OCI-LY7 (cell line): ENCODE measurements around the gene FSD1L. TPM values are rescaled to one million over a fixed set of nuclear protein-coding genes. Genes with fewer than 3 reads are reported as not detected.

ENCODE experiments used
- BruUV-seq: library from RNA; stranded (reverse); fragments of 400-500 nt; replicated peaks from 2 replicates; lab custom pipeline; 2021; lab: Mats Ljungman, UMichigan
- CTCF ChIA-PET: fragments of 300-600 bp; sonication (Branson Sonifier 250); formaldehyde crosslinking; loops from one replicate; lab custom pipeline; 2022; ENCODE audit warnings: antibody characterized with exemption; ENCODE audit not compliant: unreplicated experiment; lab: Charles Lee
- POLR2A ChIA-PET: fragments of 300-600 bp; sonication (Branson Sonifier 250); formaldehyde crosslinking; loops from one replicate; lab custom pipeline; 2022; ENCODE audit warnings: antibody characterized with exemption; lab: Charles Lee
- DNase-seq: peaks from one replicate; pipeline ENCODE4 v3.0.0-alpha.2; 2015; ENCODE audit warnings: low spot score
- H2AFZ ChIP-seq: fragments of 200-600 bp; sonication (generic), shearing (Covaris generic); 2 replicates; pipeline ENCODE4 v1.6.1; 2014; ENCODE audit warnings: mild to moderate bottlenecking, antibody characterized with exemption, low read length, moderate library complexity
- H3K27ac ChIP-seq: fragments of 200-600 bp; sonication (generic); 2 replicates; pipeline ENCODE4 v1.5.1; 2014; ENCODE audit warnings: mixed run types, low read depth, mild to moderate bottlenecking, moderate library complexity, low read length, inconsistent platforms; ENCODE audit not compliant: poor library complexity, severe bottlenecking
- H3K36me3 ChIP-seq: fragments of 200-600 bp; sonication (generic); 2 replicates; pipeline ENCODE4 v1.6.1; 2014; ENCODE audit warnings: mild to moderate bottlenecking, antibody characterized with exemption, low read length, moderate library complexity, mixed read lengths; ENCODE audit not compliant: insufficient read depth
- H3K4me1 ChIP-seq: fragments of 200-600 bp; sonication (generic); 2 replicates; pipeline ENCODE4 v1.5.1; 2014; ENCODE audit warnings: mild to moderate bottlenecking, low read length; ENCODE audit not compliant: insufficient read depth, poor library complexity, severe bottlenecking
- H3K4me2 ChIP-seq: fragments of 200-600 bp; sonication (generic); 2 replicates; pipeline ENCODE4 v1.6.1; 2014; ENCODE audit warnings: mild to moderate bottlenecking, low read length
- H3K4me3 ChIP-seq: fragments of 200-600 bp; sonication (generic); 2 replicates; pipeline ENCODE4 v1.5.1; 2014; ENCODE audit warnings: mild to moderate bottlenecking, low read depth, low read length; ENCODE audit not compliant: poor library complexity, severe bottlenecking
- H3K79me2 ChIP-seq: fragments of 200-600 bp; sonication (generic); 2 replicates; pipeline ENCODE4 v1.6.1; 2016; ENCODE audit warnings: low read depth, mild to moderate bottlenecking, low read length, moderate library complexity, mixed read lengths; ENCODE audit not compliant: insufficient read depth
- H3K9me2 ChIP-seq: fragments of 200-600 bp; sonication (generic); 2 replicates; pipeline ENCODE4 v1.6.1; 2016; ENCODE audit warnings: mild to moderate bottlenecking, low read length, mixed read lengths; ENCODE audit not compliant: insufficient read depth
- H3K9me3 ChIP-seq: fragments of 200-600 bp; sonication (generic); 2 replicates; pipeline ENCODE4 v1.6.1; 2014; ENCODE audit warnings: mild to moderate bottlenecking, mixed run types, low read length, mixed read lengths
- H4K20me1 ChIP-seq: fragments of 200-600 bp; sonication (generic); 2 replicates; pipeline ENCODE4 v1.6.1; 2014; ENCODE audit warnings: mild to moderate bottlenecking, antibody characterized with exemption, low read length, moderate library complexity, mixed read lengths; ENCODE audit not compliant: insufficient read depth
- CTCF ChIP-seq: fragments of 200-600 bp; sonication (generic); conservative IDR thresholded peaks from 2 replicates; pipeline ENCODE4 v1.5.1; 2014; ENCODE audit warnings: mild to moderate bottlenecking, antibody characterized with exemption, low read length, moderate library complexity, mixed read lengths
- EZH2phosphoT487 ChIP-seq: fragments of 200-600 bp; sonication (generic); IDR thresholded peaks from 2 replicates; pipeline ENCODE4 v1.6.1; 2018; ENCODE audit warnings: low read depth, borderline replicate concordance, mild to moderate bottlenecking, mixed run types, antibody characterized with exemption, low read length, moderate library complexity, mixed read lengths
- intact Hi-C: fragments of 100-400 bp; cut with micrococcal nuclease; formaldehyde crosslinking; loops from one replicate; pipeline ENCODE4 v1.10.0; 2022; ENCODE audit not compliant: unreplicated experiment
- total RNA-seq, 2 experiments: library from RNA; depleted of rRNA in 1 of 2; stranded (reverse); fragments of >200 nt in 1 of 2; shearing (Covaris generic) in 1 of 2; gene quantifications; 2 replicates each; pipeline ENCODE4 v1.2.3, GENCODE V29; 2014 to 2022

FSD1L gene
- total RNA-seq, 2 experiments from 2014 or later: 4.4 to 7.9 TPM

DNA sequence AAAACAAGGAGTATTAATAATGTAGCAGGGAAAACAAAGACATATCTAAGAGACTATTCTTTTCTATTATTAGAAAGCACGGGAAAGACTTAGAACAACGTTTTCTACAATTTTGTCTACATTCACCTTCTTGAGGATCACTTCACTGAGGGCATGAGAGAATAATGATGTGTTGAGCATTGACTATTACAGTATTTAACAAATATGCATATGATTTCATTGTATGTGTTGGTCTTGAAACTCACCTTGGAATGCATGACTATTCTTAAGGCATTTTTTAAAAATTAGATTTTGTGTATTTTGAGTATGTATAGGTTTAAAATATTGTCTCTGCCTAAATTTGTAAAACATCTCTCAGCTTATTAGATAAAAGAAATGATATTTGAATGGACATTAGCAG, 1.2 kb downstream of the FSD1L start:
- H3K4me1 ChIP-seq: peaks cover 20% of the 10 kb centered on the region
- BruUV-seq: TSS peak; percentile 65
- POLR2A ChIA-PET: interaction anchor here (0.5 to 1.0 kb wide), 5 partner anchors 13 to 262 kb away, joined by 3 read pairs; no protein-coding TSS in a partner anchor
- no peak for DNase-seq
- intact Hi-C loops: loop anchor here (5.0 kb wide), 1 partner anchor 108 kb away; the partner anchor contains the start of gene FKTN
- CTCF ChIA-PET: no interaction called here
- H3K27ac ChIP-seq: no peak overlapping the region
- TF ChIP-seq EZH2phosphoT487: no peak
- TF ChIP-seq CTCF: no peak
- no peaks in the 10 kb centered on the region for H3K36me3 ChIP-seq
- peak overlapping the region; percentile 89 for H3K4me2 ChIP-seq
- H4K20me1 ChIP-seq: peaks cover 4% of the 10 kb centered on the region; the same call in 1 of the 2 replicates
- no peaks in the 10 kb centered on the region for H3K9me2 ChIP-seq
- no peaks in the 10 kb centered on the region for H3K9me3 ChIP-seq
- H3K4me3 ChIP-seq: peak overlapping the region; percentile 87
- H2AFZ ChIP-seq: peak overlapping the region; percentile 99; the same call in 1 of the 2 replicates
- 0 out of 2 replicates have a peak, but pooled peaks cover 11% of the 10 kb centered on the region for H3K79me2 ChIP-seq

GRCh38 chr9:105452185-105452584, 4.4 kb downstream of the FSD1L start:
- Histone ChIP-seq H3K36me3 (peaks cover 2% of the 10 kb centered on the region; the same call in 1 of the 2 replicates), H3K79me2 (0 out of 2 replicates have a peak, but pooled peaks cover 11% of the 10 kb centered on the region), H2AFZ (no peak overlapping the region), H3K4me3 (no peak overlapping the region), H3K4me2 (no peak overlapping the region), H3K9me2 (no peaks in the 10 kb centered on the region), H3K4me1 (peaks cover 19% of the 10 kb centered on the region), H3K27ac (no peak overlapping the region), H4K20me1 (peaks cover 4% of the 10 kb centered on the region; the same call in 1 of the 2 replicates), H3K9me3 (peaks cover 12% of the 10 kb centered on the region; the same call in 1 of the 2 replicates)
- intact Hi-C loops: no loop called here
- TF ChIP-seq EZH2phosphoT487 (no peak), CTCF (no peak)
- ChIA-PET POLR2A (no interaction called here), CTCF (no interaction called here)
- BruUV-seq: no TSS peak
- DNase-seq: no peak

DNA sequence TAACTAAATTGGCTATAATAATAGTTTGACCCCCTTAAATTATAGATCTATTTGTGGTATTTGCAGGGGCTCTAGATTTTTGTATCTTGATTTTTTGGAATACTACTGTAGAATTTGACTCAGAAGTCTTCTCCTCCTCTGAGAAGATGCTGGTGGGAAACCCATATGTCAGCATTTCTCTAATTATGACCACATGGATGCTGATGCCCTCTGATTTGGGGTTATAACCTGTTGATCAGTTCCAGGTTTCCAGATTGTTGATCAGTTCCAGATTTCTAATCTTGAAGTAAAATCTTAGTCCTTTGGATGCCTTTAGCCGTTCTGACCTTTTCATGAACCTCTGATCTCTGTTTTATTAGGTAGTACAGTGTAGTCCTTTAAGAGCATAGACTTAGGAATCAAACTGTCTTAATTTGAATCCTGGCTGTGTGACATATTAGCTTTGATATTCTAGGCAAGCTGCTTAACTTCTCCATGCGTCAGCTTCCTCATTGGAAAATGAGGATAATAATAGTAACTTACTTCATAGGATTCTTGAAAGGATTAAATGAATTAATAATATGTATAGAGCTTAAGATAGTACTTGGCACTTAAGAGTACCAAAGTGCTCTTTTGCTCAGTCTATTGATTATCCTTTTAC, 8.1 kb downstream of the FSD1L start:
- intact Hi-C loops: no loop called here
- Histone ChIP-seq H3K36me3 (peaks cover 13% of the 10 kb centered on the region; the same call in 1 of the 2 replicates), H3K9me3 (peaks cover 31% of the 10 kb centered on the region; the same call in 1 of the 2 replicates), H3K4me1 (no peaks in the 10 kb centered on the region), H3K4me3 (no peak overlapping the region), H2AFZ (no peak overlapping the region), H3K27ac (no peak overlapping the region), H4K20me1 (no peaks in the 10 kb centered on the region), H3K79me2 (no peaks in the 10 kb centered on the region), H3K9me2 (no peaks in the 10 kb centered on the region), H3K4me2 (no peak overlapping the region)
- no peak for DNase-seq
- POLR2A ChIA-PET: interaction anchor here (0.5 to 1.0 kb wide), 5 partner anchors 12 to 646 kb away, joined by 3 read pairs; no protein-coding TSS in a partner anchor
- TF ChIP-seq EZH2phosphoT487 (no peak), CTCF (no peak)
- CTCF ChIA-PET: no interaction called here
- no TSS peak for BruUV-seq
